Astrocyte (in vitro differentiated cells and primary cell): ENCODE data around the gene IRGC.

Source experiments
- CTCF ChIP-seq: IDR thresholded peaks from 2 replicates; pipeline ENCODE4 v1.5.1; 2011; ENCODE audit warnings: low read depth, mild to moderate bottlenecking, inconsistent platforms, low read length, moderate library complexity; ENCODE audit not compliant: insufficient read depth
- EZH2 ChIP-seq: IDR thresholded peaks from 2 replicates; pipeline ENCODE4 v1.6.1; 2012; ENCODE audit warnings: mild to moderate bottlenecking, low read length, inconsistent platforms; ENCODE audit not compliant: insufficient read depth

GRCh38 chr19:43668406-43669109 is 47.3 kb upstream of the IRGC start:
- TF ChIP-seq CTCF (no peak), EZH2 (no peak)
